NB4 (cell line): ENCODE measurements around the gene NFRKB.
"Not testable (repeated sequence)": the region's sequence is repeated elsewhere in the genome, so short reads cannot be mapped to it uniquely, and the experiment has no call there.

Experiments used
- DNase-seq: peaks from one replicate; pipeline ENCODE4 v3.0.0; 2010; ENCODE audit warnings: low read depth
- H3K4me3 ChIP-seq: one replicate; pipeline ENCODE4 v1.5.1; 2011; ENCODE audit warnings: mild to moderate bottlenecking, low read depth, low read length, moderate library complexity
- CTCF ChIP-seq: IDR thresholded peaks from one replicate; pipeline ENCODE4 v1.5.1; 2012; ENCODE audit warnings: low read depth, low read length
- MAX ChIP-seq: IDR thresholded peaks from 2 replicates; pipeline ENCODE4 v1.6.1; 2011; ENCODE audit warnings: low read depth, low read length
- MYC ChIP-seq: IDR thresholded peaks from 2 replicates; pipeline ENCODE4 v1.6.1; 2011; ENCODE audit warnings: low read depth, low read length
- POLR2A ChIP-seq: IDR thresholded peaks from 2 replicates; pipeline ENCODE4 v1.6.1; 2011; ENCODE audit warnings: mild to moderate bottlenecking; ENCODE audit not compliant: insufficient read length; ENCODE audit errors: extremely low read depth

NFRKB gene

GRCh38 chr11:129855086-129855485 lies 40.3 kb downstream of the NFRKB start:
- H3K4me3 ChIP-seq: no peak overlapping the region
- peak; percentile 39 for DNase-seq
- no peak for TF ChIP-seq MYC
- no peak for TF ChIP-seq CTCF
- no peak for TF ChIP-seq POLR2A
- TF ChIP-seq MAX: no peak

GRCh38 chr11:129854232-129854805 lies 41.1 kb downstream of the NFRKB start:
- H3K4me3 ChIP-seq: no peak overlapping the region
- peak; percentile 24 for DNase-seq
- no peak for TF ChIP-seq POLR2A
- no peak for TF ChIP-seq CTCF
- no peak for TF ChIP-seq MYC
- TF ChIP-seq MAX: no peak

GRCh38 chr11:129853518-129854231 lies 41.7 kb downstream of the NFRKB start:
- DNase-seq: peak; percentile 73
- H3K4me3 ChIP-seq: no peak overlapping the region
- TF ChIP-seq MYC: peak; percentile 37
- peak; percentile 54 for TF ChIP-seq MAX
- no peak for TF ChIP-seq POLR2A
- no peak for TF ChIP-seq CTCF

GRCh38 chr11:129852125-129852740 lies 43.1 kb downstream of the NFRKB start:
- TF ChIP-seq MYC (peak; percentile 43; the same call in 1 of the 2 replicates), CTCF (no peak), POLR2A (no peak), MAX (peak; percentile 27; the same call in 1 of the 2 replicates)
- no peak overlapping the region for H3K4me3 ChIP-seq
- DNase-seq: peak; percentile 66

- TF ChIP-seq POLR2A: no peak
- no peak for TF ChIP-seq MAX
- no peak for TF ChIP-seq MYC
- no peak for TF ChIP-seq CTCF
- DNase-seq: no peak
- H3K4me3 ChIP-seq: no peak overlapping the region
These were observed 45.8 kb downstream of the NFRKB start for GRCh38 chr11:129849447-129850130.

- not testable (repeated sequence) for DNase-seq
These were observed 48.0 kb downstream of the NFRKB start for GRCh38 chr11:129847361-129847760.

More at GRCh38 chr11:129847361-129847760, 48.0 kb downstream of the NFRKB start:
- H3K4me3 ChIP-seq: not testable (repeated sequence)
